Muscle of arm (tissue), 12 donors: ENCODE measurements around the gene ACSL3. TPM values are rescaled to one million over a fixed set of nuclear protein-coding genes. Genes with fewer than 3 reads are reported as not detected.
"Not testable (repeated sequence)": the region's sequence is repeated elsewhere in the genome, so short reads cannot be mapped to it uniquely, and the experiment has no call there.

Source experiments
- DNase-seq: peaks from one replicate; pipeline ENCODE4 v3.0.0-alpha.2; 2013
- polyA plus RNA-seq, 12 donors: library from polyadenylated mRNA; unstranded; fragments of 120-200 nt; gene quantifications; one replicate each; pipeline ENCODE4 v1.2.1, GENCODE V29; 2013; ENCODE audit not compliant: insufficient read length in 12 of 12

ACSL3 gene
- polyA plus RNA-seq, 12 donors = 35.5 to 122 (median 46.7) TPM

DNA sequence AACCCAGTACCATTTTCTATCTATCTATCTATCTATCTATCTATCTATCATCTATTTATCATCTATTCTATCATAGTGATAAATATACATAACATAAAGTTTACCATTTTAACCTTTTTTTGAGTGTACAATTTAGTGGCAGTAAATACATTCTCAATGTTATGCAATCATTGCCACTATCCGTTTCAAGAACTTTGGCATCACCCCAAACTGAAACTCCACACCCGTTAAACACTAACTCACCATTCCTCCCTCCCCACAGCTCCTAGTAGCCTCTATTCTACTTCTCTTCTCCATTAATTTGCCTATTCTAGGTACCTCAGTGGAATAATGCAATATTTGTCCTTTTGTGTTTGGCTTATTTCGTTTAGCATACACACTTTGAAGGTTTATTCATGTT, 108.7 kb downstream of the ACSL3 start:
- DNase-seq = no peak

DNA sequence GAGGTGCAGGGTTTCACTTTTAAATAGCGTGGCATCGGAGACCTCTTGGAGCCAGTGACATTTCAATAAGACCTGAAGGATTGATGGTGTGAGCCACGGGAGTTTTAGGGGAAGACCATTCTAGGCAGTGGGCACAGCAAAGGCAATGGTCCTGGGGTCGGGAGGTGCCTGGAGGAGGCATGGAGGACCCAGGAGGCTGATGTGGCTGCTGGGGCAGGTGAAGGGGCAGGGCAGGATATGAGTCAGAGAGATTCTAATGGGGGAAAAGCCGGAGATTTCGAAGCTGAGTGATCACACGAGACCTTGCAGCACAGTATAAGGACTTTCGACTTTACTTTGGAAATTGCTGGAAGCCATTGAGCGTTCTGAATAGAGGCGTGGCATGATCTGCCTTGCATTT, 111.6 kb downstream of the ACSL3 start:
- DNase-seq = no peak

GRCh38 chr2:222973237-222973636, 112.4 kb downstream of the ACSL3 start:
- DNase-seq = no peak

- no peak for DNase-seq
Measured at GRCh38 chr2:222973733-222974132, 112.9 kb downstream of the ACSL3 start.

- no peak for DNase-seq
Measured at GRCh38 chr2:222976521-222977061, 115.8 kb downstream of the ACSL3 start.

- no peak for DNase-seq
Measured at GRCh38 chr2:222977121-222977520, 116.3 kb downstream of the ACSL3 start.

GRCh38 chr2:222978850-222979249, 118.0 kb downstream of the ACSL3 start:
- DNase-seq = no peak

- no peak for DNase-seq
Measured at GRCh38 chr2:222979484-222979883, 118.6 kb downstream of the ACSL3 start.

GRCh38 chr2:222982010-222982908, 121.4 kb downstream of the ACSL3 start:
- no peak for DNase-seq

DNA sequence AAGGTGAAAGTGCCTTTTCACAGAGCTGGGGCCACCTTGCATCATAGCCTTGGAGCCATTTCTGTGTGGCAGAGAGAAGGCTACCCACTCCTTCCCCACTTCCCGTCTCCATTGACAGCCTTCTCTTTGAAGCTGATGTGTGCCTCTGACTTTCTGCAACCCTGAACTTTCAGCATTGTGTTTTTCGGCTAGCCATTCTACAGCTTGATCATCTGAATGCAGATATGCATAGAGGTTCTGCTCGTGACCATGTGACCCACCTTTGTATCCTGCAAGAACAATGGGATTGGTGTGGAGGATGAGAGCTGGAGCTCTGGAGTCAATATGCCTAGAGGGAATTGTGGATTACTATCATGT, 122.1 kb downstream of the ACSL3 start:
- no peak for DNase-seq

GRCh38 chr2:222984908-222985307, 124.1 kb downstream of the ACSL3 start:
- DNase-seq = no peak

DNA sequence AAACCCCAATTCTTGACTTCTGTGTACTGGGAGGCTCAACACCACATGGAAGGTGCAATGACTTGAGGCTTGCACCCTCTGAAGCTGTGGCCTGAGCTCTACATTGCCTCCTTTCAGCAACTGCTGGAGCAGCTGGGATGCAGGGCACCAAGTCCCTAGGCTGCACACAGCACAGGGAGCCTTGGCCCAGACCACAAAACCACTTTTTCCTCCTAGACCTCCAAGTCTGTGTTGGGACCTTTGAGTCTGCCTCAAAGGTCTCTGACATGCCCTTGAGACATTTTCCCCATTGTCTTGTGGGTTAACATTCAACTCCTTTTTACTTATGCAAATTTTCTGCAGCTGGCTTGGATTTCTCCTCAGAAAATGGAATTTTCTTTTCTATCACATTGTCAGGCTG, 128.6 kb downstream of the ACSL3 start:
- DNase-seq = no peak

GRCh38 chr2:222990206-222990605, 129.4 kb downstream of the ACSL3 start:
- not testable (repeated sequence) for DNase-seq

DNA sequence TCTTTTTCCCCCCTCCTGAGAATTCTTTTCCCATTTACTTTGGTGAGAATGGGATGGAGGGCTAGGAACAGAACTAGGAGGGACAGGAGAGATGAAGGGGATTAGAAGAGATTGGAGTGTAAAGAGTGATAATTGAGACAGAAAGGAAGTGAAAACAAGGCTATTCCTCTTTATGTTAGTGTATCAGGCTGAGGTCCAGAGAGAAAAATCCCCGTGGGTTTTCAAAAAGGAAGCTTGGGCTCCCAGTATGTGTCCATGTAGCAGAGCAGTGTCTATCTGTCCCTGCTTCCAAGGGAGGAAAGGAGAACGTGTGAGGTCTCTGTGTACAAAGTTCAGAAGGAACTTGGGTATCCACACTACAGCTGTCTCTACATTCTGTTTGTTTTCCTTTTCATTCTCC, 131.3 kb downstream of the ACSL3 start:
- no peak for DNase-seq

Other genes starting within 250 kb of the ACSL3 start
- 10 to 100 TPM in 11 of 12 donors, not detected in 1; 16.3 to 31.7 (median 27.5) TPM for gene FARSB, start 204.9 kb upstream of the ACSL3 start, polyA plus RNA-seq
- gene MOGAT1, start 189.4 kb upstream of the ACSL3 start, polyA plus RNA-seq = under 1 TPM in 1 of 12 donors, not detected in 11; 0.22 TPM
- gene KCNE4, start 191.2 kb downstream of the ACSL3 start, polyA plus RNA-seq = 1 to 10 TPM in 11 of 12 donors, not detected in 1; 3.1 to 5.8 (median 4.4) TPM